ENCODE results near the gene UNC5CL.

Gene UNC5CL

GRCh38 chr6:40977085-40977484 is 61.9 kb downstream of the UNC5CL start:
- no peak for DNase-seq (ENCODE audit: low read depth in 1 of 2, low spot score in 1 of 2)

Data from activated T-helper 1 cell treated with anti-CD3 and anti-CD28 coated beads, Interleukin-2, amount 50 U/mL, for 16 hours (primary cell).